H1 (cell line): ENCODE data around the gene DEDD. TPM values are rescaled to one million over a fixed set of nuclear protein-coding genes. Genes with fewer than 3 reads are reported as not detected.

ENCODE experiments used
- CTCF ChIA-PET: fragments of 300-600 bp; sonication (Branson Sonifier 250); formaldehyde crosslinking; loops from one replicate; lab custom pipeline; 2021; ENCODE audit not compliant: partially characterized antibody; lab: Charles Lee
- POLR2A ChIA-PET: fragments of 300-600 bp; sonication (Branson Sonifier 250); formaldehyde crosslinking; loops from one replicate; lab custom pipeline; 2021; ENCODE audit warnings: inconsistent platforms; ENCODE audit not compliant: partially characterized antibody; lab: Charles Lee
- DNase-seq, 2 experiments: peaks; one replicate each; pipeline versions ENCODE4 v3.0.0 to v3.0.0-alpha.2; 2010 to 2022; ENCODE audit warnings: low spot score in 2 of 2, low read depth in 1 of 2, mixed read lengths in 1 of 2
- FAIRE-seq: peaks from 2 replicates; lab custom pipeline; 2011; peaks lifted over from hg19 to GRCh38; lab: Jason Lieb, UNC
- H2AFZ ChIP-seq: 2 replicates; pipeline ENCODE4 v1.8.1; 2012; ENCODE audit warnings: low read length, inconsistent platforms
- H2AK5ac ChIP-seq: 2 replicates; pipeline ENCODE4 v1.6.1; 2013; ENCODE audit warnings: low read depth, low read length
- H2BK120ac ChIP-seq: replicated peaks from 2 replicates; pipeline ENCODE3; 2013; ENCODE audit warnings: low read depth, low read length, inconsistent platforms
- H2BK12ac ChIP-seq: 2 replicates; pipeline ENCODE4 v1.6.1; 2013; ENCODE audit warnings: low read depth, low read length
- H2BK15ac ChIP-seq: 2 replicates; pipeline ENCODE4 v1.6.1; 2013; ENCODE audit warnings: low read length
- H2BK20ac ChIP-seq: 2 replicates; pipeline ENCODE4 v1.6.1; 2013; ENCODE audit warnings: low read length
- H2BK5ac ChIP-seq: 2 replicates; pipeline ENCODE4 v1.6.1; 2013; ENCODE audit warnings: low read depth, low read length
- H3K14ac ChIP-seq: 2 replicates; pipeline ENCODE4 v1.6.1; 2013; ENCODE audit warnings: inconsistent platforms; ENCODE audit not compliant: insufficient read length
- H3K18ac ChIP-seq: 2 replicates; pipeline ENCODE4 v1.6.1; 2013; ENCODE audit warnings: low read length; ENCODE audit errors: extremely low read depth
- H3K23ac ChIP-seq: 2 replicates; pipeline ENCODE4 v1.6.1; 2013; ENCODE audit warnings: inconsistent platforms; ENCODE audit not compliant: insufficient read length
- H3K23me2 ChIP-seq: 2 replicates; pipeline ENCODE4 v1.6.1; 2013; ENCODE audit warnings: low read depth, low read length
- H3K27ac ChIP-seq: 2 replicates; pipeline ENCODE4 v1.6.1; 2011; ENCODE audit warnings: low read depth, low read length, inconsistent platforms
- H3K27me3 ChIP-seq, 4 experiments: replicated peaks in 1 of 4; 1 replicate in 1 of 4; 2 replicates in 3 of 4; pipeline versions ENCODE4 v1.6.1 to v1.8.1; 2011 to 2013; ENCODE audit warnings: low read length in 3 of 4, mild to moderate bottlenecking in 3 of 4, inconsistent platforms in 2 of 4, mixed read lengths in 2 of 4, moderate library complexity in 1 of 4; ENCODE audit not compliant: control insufficient read depth in 3 of 4, insufficient read depth in 3 of 4; ENCODE audit errors: extremely low read depth in 1 of 4
- H3K36me3 ChIP-seq, 4 experiments: 2 replicates each; pipeline versions ENCODE4 v1.6.1 to v1.8.1; 2011 to 2013; ENCODE audit warnings: mild to moderate bottlenecking in 4 of 4, low read length in 3 of 4, moderate library complexity in 2 of 4, control low read depth in 1 of 4, inconsistent platforms in 1 of 4; ENCODE audit not compliant: insufficient read depth in 4 of 4, control insufficient read depth in 2 of 4
- H3K4ac ChIP-seq: replicated peaks from 2 replicates; pipeline ENCODE3; 2013; ENCODE audit warnings: low read length, low read depth, mixed read lengths, inconsistent platforms; ENCODE audit not compliant: insufficient read length
- H3K4me1 ChIP-seq, 4 experiments: replicated peaks in 1 of 4; 1 replicate in 1 of 4; 2 replicates in 3 of 4; pipeline versions ENCODE4 v1.6.1 to v1.8.1; 2011 to 2013; ENCODE audit warnings: low read length in 3 of 4, inconsistent platforms in 2 of 4, mixed read lengths in 1 of 4; ENCODE audit not compliant: insufficient read depth in 4 of 4, control insufficient read depth in 3 of 4
- H3K4me2 ChIP-seq, 2 experiments: 2 replicates each; pipeline versions ENCODE4 v1.6.1 to v1.8.1; 2011 to 2013; ENCODE audit warnings: low read depth in 2 of 2, low read length in 2 of 2, control low read depth in 1 of 2, inconsistent platforms in 1 of 2, mild to moderate bottlenecking in 1 of 2; ENCODE audit not compliant: insufficient read depth in 1 of 2
- H3K4me3 ChIP-seq, 4 experiments: fragments of 200-600, 300-600 bp in 1 of 4; sonication (generic), shearing (Covaris generic), sonication (Bioruptor Twin) in 1 of 4; 2 replicates each; pipeline versions ENCODE4 v1.5.1 to v1.8.1; 2011 to 2016; ENCODE audit warnings: low read length in 4 of 4, low read depth in 3 of 4, control low read depth in 2 of 4, inconsistent platforms in 2 of 4, mild to moderate bottlenecking in 2 of 4, mixed read lengths in 1 of 4, moderate library complexity in 1 of 4; ENCODE audit not compliant: insufficient read depth in 2 of 4; ENCODE audit errors: extremely low read depth in 1 of 4
- H3K56ac ChIP-seq: replicated peaks from 2 replicates; pipeline ENCODE3; 2013; ENCODE audit warnings: low read depth, mild to moderate bottlenecking, mixed read lengths, low read length, inconsistent platforms; ENCODE audit not compliant: insufficient read length
- H3K79me1 ChIP-seq: 2 replicates; pipeline ENCODE4 v1.6.1; 2013; ENCODE audit warnings: low read depth, low read length, control low read depth
- H3K79me2 ChIP-seq, 2 experiments: 2 replicates each; pipeline versions ENCODE4 v1.6.1 to v1.8.1; 2012 to 2013; ENCODE audit warnings: low read length in 2 of 2, mild to moderate bottlenecking in 2 of 2, inconsistent platforms in 1 of 2; ENCODE audit not compliant: insufficient read depth in 2 of 2, control insufficient read depth in 1 of 2
- H3K9ac ChIP-seq, 4 experiments: replicated peaks in 1 of 4; 1 replicate in 1 of 4; 2 replicates in 3 of 4; pipeline versions ENCODE4 v1.6.1 to v1.8.1; 2011 to 2013; ENCODE audit warnings: low read depth in 3 of 4, low read length in 3 of 4, control low read depth in 2 of 4, mild to moderate bottlenecking in 2 of 4, moderate library complexity in 2 of 4, inconsistent platforms in 1 of 4; ENCODE audit errors: extremely low read depth in 1 of 4
- H3K9me3 ChIP-seq, 2 experiments: 2 replicates each; pipeline versions ENCODE4 v1.6.1 to v1.8.1; 2012 to 2013; ENCODE audit warnings: mild to moderate bottlenecking in 2 of 2, moderate library complexity in 2 of 2, control low read depth in 1 of 2, inconsistent platforms in 1 of 2, low read depth in 1 of 2, low read length in 1 of 2, mixed read lengths in 1 of 2; ENCODE audit not compliant: insufficient read depth in 2 of 2
- H4K20me1 ChIP-seq, 2 experiments: replicated peaks in 1 of 2; 2 replicates each; pipeline versions ENCODE3 to v1.8.1; 2011 to 2013; ENCODE audit warnings: inconsistent platforms in 2 of 2, low read length in 2 of 2, mild to moderate bottlenecking in 1 of 2; ENCODE audit not compliant: insufficient read depth in 2 of 2, control insufficient read depth in 1 of 2
- H4K5ac ChIP-seq: 2 replicates; pipeline ENCODE4 v1.6.1; 2013; ENCODE audit warnings: low read length, low read depth, mixed read lengths, inconsistent platforms; ENCODE audit not compliant: insufficient read length
- H4K8ac ChIP-seq: 2 replicates; pipeline ENCODE4 v1.8.0; 2013; ENCODE audit warnings: mild to moderate bottlenecking, moderate library complexity, low read length, inconsistent platforms; ENCODE audit not compliant: insufficient read depth; ENCODE audit errors: extremely low read depth
- H4K91ac ChIP-seq: replicated peaks from 2 replicates; pipeline ENCODE3; 2013; ENCODE audit warnings: low read length, mixed read lengths, inconsistent platforms; ENCODE audit not compliant: insufficient read length
- FOSL1 ChIP-seq: IDR thresholded peaks from 2 replicates; pipeline ENCODE4 v1.6.1; 2011; ENCODE audit warnings: mild to moderate bottlenecking, low read depth, low read length, moderate library complexity; ENCODE audit not compliant: insufficient read depth
- HDAC2 ChIP-seq, 2 experiments: fragments of 300-600 bp in 1 of 2; sonication (generic) in 1 of 2; IDR thresholded peaks; 2 replicates each; pipeline ENCODE4 v1.6.1; 2011 to 2012; ENCODE audit warnings: low read depth in 2 of 2, low read length in 2 of 2, mild to moderate bottlenecking in 2 of 2, moderate library complexity in 2 of 2, borderline replicate concordance in 1 of 2, inconsistent platforms in 1 of 2
- KDM1A ChIP-seq: fragments of 200-600, 300-600 bp; sonication (generic); IDR thresholded peaks from 2 replicates; pipeline ENCODE4 v1.7.1; 2016; ENCODE audit warnings: mild to moderate bottlenecking, low read length, borderline replicate concordance
- PHF8 ChIP-seq: fragments of 200-600 bp; sonication (generic); conservative IDR thresholded peaks from 2 replicates; pipeline ENCODE4 v1.7.1; 2012; ENCODE audit warnings: low read depth, mild to moderate bottlenecking, inconsistent platforms, low read length, moderate library complexity
- TAF1 ChIP-seq: IDR thresholded peaks from 2 replicates; pipeline ENCODE4 v1.6.1; 2011; ENCODE audit warnings: mild to moderate bottlenecking, low read depth, low read length
- YY1 ChIP-seq: IDR thresholded peaks from 2 replicates; pipeline ENCODE4 v1.6.1; 2011; ENCODE audit warnings: low read depth, mild to moderate bottlenecking, low read length
- WGBS, 2 experiments: shearing (Covaris generic) in 1 of 2; methylation state at CpG; one replicate each; pipeline versions ENCODE4 v1.1.6 to v1.1.7; 2013 to 2015; ENCODE audit warnings: low lambda C conversion rate in 2 of 2, mixed read lengths in 2 of 2, inconsistent platforms in 1 of 2, low coverage in 1 of 2, missing lambda C conversion rate in 1 of 2; ENCODE audit not compliant: insufficient replicate concordance in 2 of 2, insufficient coverage in 1 of 2, insufficient read length in 1 of 2; ENCODE audit errors: extremely low coverage in 1 of 2, missing lambda C conversion rate in 1 of 2; 5-methylcytosine and 5-hydroxymethylcytosine counted together
- polyA plus RNA-seq, 7 experiments: library from polyadenylated mRNA; depleted of rRNA in 3 of 7; stranded (reverse) in 5 of 7; unstranded in 2 of 7; fragments of >200 nt in 5 of 7; fragments of 200-250 nt in 2 of 7; gene quantifications; 1 replicate in 5 of 7; 2 replicates in 1 of 7; 4 replicates in 1 of 7; pipeline versions ENCODE4 v1.2.1 to v1.2.3, GENCODE V29; 2011 to 2013; ENCODE audit warnings: missing spikeins in 2 of 7, mixed read lengths in 2 of 7
- total RNA-seq: library from RNA; stranded (reverse); fragmentation: NEBNext Ultra II Directional; extraction: Animal tissue kit (Norgen Biotek cat#: 25700); gene quantifications from 2 replicates; pipeline ENCODE4 v1.2.1, GENCODE V29; 2021
- TF ChIP-seq, protein P1 (sequence below): IDR thresholded peaks from 2 replicates; pipeline ENCODE4 v1.6.1; 2012; ENCODE audit warnings: low read length, inconsistent platforms
- TF ChIP-seq, protein P2 (sequence below): IDR thresholded peaks from 2 replicates; pipeline ENCODE4 v1.6.1; 2012; ENCODE audit warnings: inconsistent platforms

Gene DEDD
- total and polyA plus RNA-seq, 2 of the 8 experiments (the other 6 are each of a cell fraction or from before 2014, with no cell fraction given) = 42.6 to 55.9 TPM

DNA sequence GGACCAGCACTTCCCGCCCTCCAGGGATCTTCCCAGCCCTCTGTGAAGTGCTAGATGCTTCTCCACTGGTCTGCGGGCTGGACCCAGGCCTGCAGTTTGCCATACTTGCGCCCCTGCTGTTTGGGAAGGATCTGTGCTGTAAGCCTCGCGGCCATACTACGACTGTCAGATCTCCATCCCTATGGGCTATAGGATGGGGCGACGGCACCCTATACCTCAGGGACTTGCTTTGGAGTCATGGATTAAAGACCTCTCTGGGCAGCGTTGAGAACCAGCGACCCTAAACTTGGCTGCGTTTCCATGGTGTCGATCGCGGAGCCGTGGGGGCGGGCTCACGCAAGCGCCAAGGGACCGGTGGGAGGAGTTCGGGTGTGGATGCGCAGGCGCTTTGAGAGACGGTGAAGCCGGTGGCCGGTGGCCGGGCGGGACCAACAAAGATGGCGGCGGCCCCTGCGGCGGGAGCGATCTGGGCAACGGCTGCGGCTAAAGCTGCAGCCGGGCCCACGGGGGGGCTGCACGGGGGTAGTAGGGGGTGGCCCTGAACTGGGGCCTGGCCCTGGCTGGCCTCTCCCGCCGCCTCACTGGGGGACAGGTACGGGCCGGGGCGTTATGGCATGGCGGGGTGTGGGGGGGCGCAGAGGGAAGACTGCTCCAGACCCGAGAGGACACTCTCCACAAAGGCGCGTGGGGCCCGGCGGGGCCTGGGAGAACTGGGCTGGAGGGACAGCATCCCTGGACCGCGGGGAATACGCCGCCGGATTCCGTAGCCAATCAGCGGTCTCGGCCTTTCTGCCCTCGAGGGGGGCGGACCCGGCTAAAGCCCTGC lies 26.8 kb upstream of the DEDD start, which contains the start of gene USP21:
USP21 (plus strand) TSS at position 414 of the 826 bp plus-strand sequence. CDS start 1,141 bp downstream, outside the sequence.
- Histone ChIP-seq H2BK15ac (0 out of 2 replicates have a peak within 1 kb of the TSS, but pooled peaks have one; percentile 76), H2BK12ac (0 out of 2 replicates have a peak within 1 kb of the TSS, but pooled peaks have one; percentile 55), H3K4me1 (peaks cover 0 to 15% (median 4%) of the 10 kb centered on the region in 4 experiments; a peak in 4 of 7 replicates), H2BK120ac (no peak within 1 kb of the TSS), H3K9me3 (no peaks in the 10 kb centered on the region), H3K9ac (peak within 1 kb of the TSS; percentile 68 to 83 (median 73)), H3K18ac (peak within 1 kb of the TSS; percentile 61; the same call in 1 of the 2 replicates), H2AFZ (no peak within 1 kb of the TSS), H4K8ac (peak within 1 kb of the TSS; percentile 95), H2AK5ac (no peak within 1 kb of the TSS; the same call in 1 of the 2 replicates), H4K20me1 (no peaks in the 10 kb centered on the region), H3K14ac (no peak within 1 kb of the TSS), H3K4me2 (peak within 1 kb of the TSS; percentile 63 to 97), H3K79me2 (no peaks in the 10 kb centered on the region; a peak in 1 of 4 replicates), H3K79me1 (no peaks in the 10 kb centered on the region; the same call in 1 of the 2 replicates), H3K36me3 (peaks cover 2 to 12% (median 7%) of the 10 kb centered on the region in 4 experiments; a peak in 5 of 8 replicates), H3K56ac (peak within 1 kb of the TSS; percentile 66), H3K27ac (peak within 1 kb of the TSS; percentile 63), H2BK20ac (no peak within 1 kb of the TSS), H3K23me2 (peaks cover 7% of the 10 kb centered on the region), H3K27me3 (no peaks in the 10 kb centered on the region), H3K4me3 (peak within 1 kb of the TSS; percentile 62 to 80 (median 72)), H4K5ac (peak within 1 kb of the TSS; percentile 69), H3K23ac (no peak within 1 kb of the TSS), H4K91ac (no peak within 1 kb of the TSS), H3K4ac (peak within 1 kb of the TSS; percentile 2), H2BK5ac (peak within 1 kb of the TSS; percentile 21; the same call in 1 of the 2 replicates)
- POLR2A ChIA-PET = interaction anchor here (0.9 to 13.6 kb wide), 5 partner anchors 11 to 50 kb away, joined by 3 to 130 read pairs (median 4); partner anchors contain the start of gene DEDD
- DNase-seq = peak; percentile 77 to 97
- FAIRE-seq = no peak
- CTCF ChIA-PET = interaction anchor here (0.8 to 1.2 kb wide), 4 partner anchors 12 to 62 kb away, joined by 3 to 5 read pairs (median 3); no protein-coding TSS in a partner anchor
- 5% methylated on average over 47 of the region's 60 CpGs; no CpG with 5 or more reads in 1 of the 2 experiments for WGBS, 2 experiments
- TF ChIP-seq, protein P1, sequence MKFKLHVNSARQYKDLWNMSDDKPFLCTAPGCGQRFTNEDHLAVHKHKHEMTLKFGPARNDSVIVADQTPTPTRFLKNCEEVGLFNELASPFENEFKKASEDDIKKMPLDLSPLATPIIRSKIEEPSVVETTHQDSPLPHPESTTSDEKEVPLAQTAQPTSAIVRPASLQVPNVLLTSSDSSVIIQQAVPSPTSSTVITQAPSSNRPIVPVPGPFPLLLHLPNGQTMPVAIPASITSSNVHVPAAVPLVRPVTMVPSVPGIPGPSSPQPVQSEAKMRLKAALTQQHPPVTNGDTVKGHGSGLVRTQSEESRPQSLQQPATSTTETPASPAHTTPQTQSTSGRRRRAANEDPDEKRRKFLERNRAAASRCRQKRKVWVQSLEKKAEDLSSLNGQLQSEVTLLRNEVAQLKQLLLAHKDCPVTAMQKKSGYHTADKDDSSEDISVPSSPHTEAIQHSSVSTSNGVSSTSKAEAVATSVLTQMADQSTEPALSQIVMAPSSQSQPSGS = no peak
- TF ChIP-seq KDM1A (no peak), PHF8 (peak; percentile 77), YY1 (peak; percentile 99), TAF1 (peak; percentile 94), HDAC2 (IDR thresholded peaks at IDR 0.05; ENCODE audit: borderline replicate concordance in 1 of 2, low read depth in 2 of 2, low read length in 2 of 2) (no peak), FOSL1 (no peak)
- TF ChIP-seq, protein P2, sequence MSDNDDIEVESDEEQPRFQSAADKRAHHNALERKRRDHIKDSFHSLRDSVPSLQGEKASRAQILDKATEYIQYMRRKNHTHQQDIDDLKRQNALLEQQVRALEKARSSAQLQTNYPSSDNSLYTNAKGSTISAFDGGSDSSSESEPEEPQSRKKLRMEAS = peak; percentile 11
